Urinary bladder (tissue), 4 donors: Measurements from ENCODE around the gene SRPK2. TPM values are rescaled to one million over a fixed set of nuclear protein-coding genes. Genes with fewer than 3 reads are reported as not detected.

Experiments
- DNase-seq: peaks from one replicate; pipeline ENCODE4 v3.0.0-alpha.2; 2015; ENCODE audit errors: extremely low spot score
- H3K27ac ChIP-seq: one replicate; pipeline ENCODE4 v1.5.1; 2013; ENCODE audit warnings: low read depth, mild to moderate bottlenecking, moderate library complexity
- H3K36me3 ChIP-seq: one replicate; pipeline ENCODE4 v1.6.1; 2013; ENCODE audit warnings: mild to moderate bottlenecking, moderate library complexity; ENCODE audit not compliant: insufficient read depth
- H3K4me1 ChIP-seq: one replicate; pipeline ENCODE4 v1.6.1; 2013; ENCODE audit warnings: mild to moderate bottlenecking, moderate library complexity; ENCODE audit not compliant: insufficient read depth
- H3K4me3 ChIP-seq: one replicate; pipeline ENCODE4 v1.5.1; 2013; ENCODE audit warnings: low read depth, low read length
- WGBS: extraction: QIAGEN DNeasy Blood & Tissue Kit; methylation state at CpG from one replicate; pipeline ENCODE4 v1.1.7; 2013; 5-methylcytosine and 5-hydroxymethylcytosine counted together
- polyA plus RNA-seq: library from polyadenylated mRNA; stranded (reverse); fragments of 200-250 nt; gene quantifications from one replicate; pipeline ENCODE4 v1.2.3, GENCODE V29; 2013
- total RNA-seq: library from RNA; depleted of rRNA; stranded (reverse); fragments of >200 nt; gene quantifications from one replicate; pipeline ENCODE4 v1.2.3, GENCODE V29; 2014
- donor health status: healthy with polysubstance abuse.
- donor health status: healthy.

Gene SRPK2
- total and polyA plus RNA-seq, 2 donors = 21.7 to 116 TPM

DNA sequence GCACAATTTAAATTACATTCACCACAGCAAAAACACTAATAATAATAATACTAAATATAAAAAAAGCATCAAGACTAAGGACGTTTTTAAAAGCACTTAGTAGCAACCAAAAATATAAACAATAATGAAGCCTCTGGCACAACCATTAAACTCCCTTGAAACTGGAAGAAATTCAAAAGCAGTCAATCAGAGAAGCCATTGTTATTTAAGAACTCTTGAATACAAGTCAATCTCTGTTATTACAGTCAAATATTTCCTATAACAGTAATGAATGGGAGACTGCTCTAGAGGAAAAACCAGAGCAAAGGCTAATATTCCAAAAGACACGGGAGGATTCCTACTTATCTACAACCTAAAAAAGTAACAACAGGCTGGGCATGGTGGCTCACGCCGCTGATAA lies 210.5 kb downstream of the SRPK2 start:
- no peaks in the 10 kb centered on the region for H3K36me3 ChIP-seq
- H3K4me3 ChIP-seq = no peak overlapping the region
- no peaks in the 10 kb centered on the region for H3K4me1 ChIP-seq
- DNase-seq = no peak
- 63% methylated on average over 4 of the region's 4 CpGs for WGBS
- H3K27ac ChIP-seq = no peak overlapping the region

DNA sequence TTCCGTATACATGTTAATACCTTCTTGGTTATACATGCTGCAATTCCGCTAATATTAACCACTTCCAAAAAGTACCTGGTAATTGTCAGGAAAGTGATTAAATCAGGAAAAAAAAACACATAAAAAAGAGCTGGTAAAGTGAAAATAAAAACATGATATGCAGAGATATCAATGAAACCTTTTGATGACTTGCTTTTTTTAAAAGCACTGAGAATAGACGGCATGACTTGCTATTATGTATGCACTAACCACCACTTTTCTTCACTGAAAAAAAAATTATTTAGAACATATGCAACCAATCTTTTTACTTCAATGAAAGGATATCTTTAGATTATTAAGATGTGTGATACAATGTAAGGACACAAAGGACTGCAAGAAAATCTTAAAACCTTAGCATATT lies 211.7 kb downstream of the SRPK2 start:
- 90% methylated on average over 3 of the region's 3 CpGs for WGBS

DNA sequence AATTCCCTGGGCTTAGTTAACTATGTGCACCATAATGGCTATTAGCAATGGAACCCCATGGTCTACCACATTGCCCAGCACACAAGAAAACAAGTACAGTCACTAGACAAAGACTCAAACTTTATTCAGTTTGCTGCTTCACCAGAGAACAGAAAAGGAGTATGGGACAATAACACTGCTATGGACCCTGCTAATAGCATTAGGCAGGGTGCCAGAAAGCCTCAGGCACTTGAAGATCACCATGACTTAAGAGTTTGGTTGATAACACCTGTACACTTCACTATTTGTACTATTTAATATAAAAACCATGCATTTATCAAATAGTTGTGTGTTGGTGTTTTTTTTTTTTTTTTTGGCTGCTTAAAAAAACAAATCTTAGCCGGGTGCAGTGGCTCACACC lies 215.1 kb downstream of the SRPK2 start:
- no peak overlapping the region for H3K27ac ChIP-seq
- H3K4me3 ChIP-seq = no peak overlapping the region
- no peaks in the 10 kb centered on the region for H3K36me3 ChIP-seq
- 91% methylated on average over 1 of the region's 1 CpG for WGBS
- H3K4me1 ChIP-seq = no peaks in the 10 kb centered on the region
- no peak for DNase-seq

More for the DNA sequence above, 211.7 kb downstream of the SRPK2 start:
- Histone ChIP-seq H3K4me3 (no peak overlapping the region), H3K4me1 (no peaks in the 10 kb centered on the region), H3K27ac (no peak overlapping the region), H3K36me3 (no peaks in the 10 kb centered on the region)
- DNase-seq = no peak

DNA sequence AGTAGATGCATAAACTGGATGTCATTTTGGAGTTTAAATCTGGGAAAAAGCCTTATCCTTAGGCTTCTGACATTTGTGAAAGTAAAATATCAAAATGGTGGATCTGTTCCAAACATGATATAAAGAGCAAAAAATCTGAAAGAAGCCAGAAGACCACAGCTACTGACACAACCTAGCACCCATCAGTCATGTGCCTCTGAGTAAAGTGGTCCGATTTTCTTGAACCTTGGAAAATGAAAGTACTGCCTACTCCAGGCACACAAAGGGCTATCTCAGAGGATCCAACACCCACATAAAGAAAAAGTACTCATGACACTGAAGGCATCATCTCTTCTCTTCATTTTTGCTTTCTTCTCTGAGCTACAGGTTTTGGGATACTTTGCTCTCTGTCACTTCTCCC lies 224.0 kb downstream of the SRPK2 start:
- WGBS = 93% methylated on average over 1 of the region's 1 CpG
- no peak for DNase-seq
- no peak overlapping the region for H3K27ac ChIP-seq
- no peaks in the 10 kb centered on the region for H3K4me1 ChIP-seq
- H3K36me3 ChIP-seq = peaks cover 2% of the 10 kb centered on the region
- H3K4me3 ChIP-seq = no peak overlapping the region

DNA sequence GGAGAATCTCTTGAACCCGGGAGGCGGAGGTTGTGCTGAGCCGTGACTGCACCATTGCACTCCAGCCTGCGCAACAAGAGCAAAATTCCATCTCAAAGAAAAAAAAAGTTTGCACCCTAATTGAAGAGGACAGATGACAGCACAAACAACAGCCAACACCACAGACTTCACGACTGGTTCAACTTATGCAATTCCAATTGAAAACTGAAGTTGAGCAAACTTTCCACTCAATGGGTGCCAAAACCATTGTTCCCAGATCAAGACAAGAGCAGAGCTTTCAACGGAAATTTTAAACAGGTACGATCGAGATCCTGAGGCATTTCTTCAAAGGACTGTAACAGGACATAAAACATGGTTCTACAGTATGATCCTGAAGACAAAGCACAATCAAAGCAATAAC lies 225.0 kb downstream of the SRPK2 start:
- Histone ChIP-seq H3K27ac (no peak overlapping the region), H3K36me3 (peaks cover 2% of the 10 kb centered on the region), H3K4me1 (no peaks in the 10 kb centered on the region), H3K4me3 (no peak overlapping the region)
- 95% methylated on average over 8 of the region's 8 CpGs for WGBS
- DNase-seq = no peak

DNA sequence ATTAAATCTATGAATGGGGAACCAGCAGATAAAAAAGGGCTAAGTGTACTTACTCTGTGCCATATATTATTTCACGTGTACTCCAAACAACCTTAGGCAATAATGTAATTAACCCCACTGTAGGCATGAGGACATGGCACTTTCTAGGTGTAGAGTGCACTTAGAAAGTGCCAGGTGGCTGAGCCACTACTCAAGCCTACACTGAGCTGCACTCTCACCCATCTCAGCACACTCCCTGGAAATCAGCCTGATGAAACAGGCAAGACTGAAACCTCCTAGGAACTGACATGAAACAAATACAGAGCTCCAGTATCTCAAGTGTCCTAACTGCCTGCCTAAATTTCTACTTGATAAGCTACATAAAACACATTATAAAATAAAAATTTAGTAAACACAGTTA lies 227.4 kb downstream of the SRPK2 start:
- DNase-seq = no peak
- no peaks in the 10 kb centered on the region for H3K4me1 ChIP-seq
- H3K27ac ChIP-seq = no peak overlapping the region
- no peak overlapping the region for H3K4me3 ChIP-seq
- H3K36me3 ChIP-seq = no peaks in the 10 kb centered on the region
- WGBS = 96% methylated on average over 1 of the region's 1 CpG

DNA sequence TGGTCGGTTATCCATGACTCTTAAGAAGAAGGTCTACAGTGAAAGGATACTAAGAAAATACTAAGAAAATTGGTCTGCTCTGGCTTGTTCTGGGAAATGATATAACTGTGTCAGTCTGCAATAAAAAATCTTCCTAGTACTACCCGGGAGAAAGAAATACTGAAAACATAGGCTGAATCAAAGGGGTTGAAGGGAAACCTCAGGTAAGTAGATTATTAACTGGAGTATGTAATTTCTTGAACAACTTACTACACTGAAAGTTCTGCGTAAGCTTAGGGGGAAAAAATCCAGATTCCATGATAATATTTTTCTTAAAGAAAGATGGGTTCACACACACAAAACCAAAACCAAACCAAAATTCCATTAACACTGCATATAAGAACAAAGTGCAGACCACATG lies 231.4 kb downstream of the SRPK2 start:
- Histone ChIP-seq H3K4me3 (no peak overlapping the region), H3K4me1 (no peaks in the 10 kb centered on the region), H3K27ac (no peak overlapping the region), H3K36me3 (no peaks in the 10 kb centered on the region)
- no peak for DNase-seq
- WGBS = 95% methylated on average over 3 of the region's 3 CpGs

DNA sequence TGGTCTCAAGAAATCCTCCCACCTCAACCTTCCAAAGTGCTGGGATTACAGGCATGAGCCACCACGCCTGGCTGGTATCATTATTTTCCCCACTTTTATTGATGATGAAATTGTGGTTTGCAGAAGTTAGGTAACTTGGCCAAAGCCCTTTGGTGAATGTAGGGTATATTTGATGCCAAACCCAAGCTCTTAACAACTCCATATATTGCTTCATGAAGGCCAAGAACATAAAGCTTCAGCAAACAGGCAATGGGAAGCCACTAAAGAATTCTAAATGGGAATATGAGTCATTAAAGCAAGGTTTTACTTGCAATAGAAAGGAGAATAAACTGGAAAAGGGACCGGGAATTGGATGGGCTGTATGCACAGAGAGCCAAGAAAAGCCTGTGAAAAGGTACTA lies 232.0 kb downstream of the SRPK2 start:
- no peak overlapping the region for H3K4me3 ChIP-seq
- H3K4me1 ChIP-seq = no peaks in the 10 kb centered on the region
- 95% methylated on average over 2 of the region's 2 CpGs for WGBS
- no peak for DNase-seq
- no peaks in the 10 kb centered on the region for H3K36me3 ChIP-seq
- no peak overlapping the region for H3K27ac ChIP-seq

DNA sequence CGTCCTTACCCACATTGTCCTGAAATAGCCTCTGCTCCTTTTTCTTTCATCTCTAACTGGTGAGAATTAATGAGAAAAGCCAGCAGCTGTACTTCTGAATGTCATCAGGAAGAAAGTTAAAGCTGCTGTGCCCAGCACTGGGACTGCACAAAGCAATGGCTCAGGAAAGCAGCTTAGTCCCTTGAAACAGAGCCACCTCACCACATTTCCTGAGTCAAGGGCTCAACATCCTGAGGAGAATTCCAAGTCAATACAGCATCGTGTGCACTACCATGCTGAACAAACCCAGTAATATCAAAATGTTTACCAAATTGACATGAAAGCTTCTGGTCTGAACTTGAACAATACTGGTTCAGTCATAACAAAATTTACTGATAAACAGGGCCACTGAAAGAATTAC lies 234.6 kb downstream of the SRPK2 start:
- no peak for DNase-seq
- no peaks in the 10 kb centered on the region for H3K4me1 ChIP-seq
- no peak overlapping the region for H3K4me3 ChIP-seq
- WGBS = 72% methylated on average over 2 of the region's 2 CpGs
- H3K36me3 ChIP-seq = no peaks in the 10 kb centered on the region
- H3K27ac ChIP-seq = no peak overlapping the region

DNA sequence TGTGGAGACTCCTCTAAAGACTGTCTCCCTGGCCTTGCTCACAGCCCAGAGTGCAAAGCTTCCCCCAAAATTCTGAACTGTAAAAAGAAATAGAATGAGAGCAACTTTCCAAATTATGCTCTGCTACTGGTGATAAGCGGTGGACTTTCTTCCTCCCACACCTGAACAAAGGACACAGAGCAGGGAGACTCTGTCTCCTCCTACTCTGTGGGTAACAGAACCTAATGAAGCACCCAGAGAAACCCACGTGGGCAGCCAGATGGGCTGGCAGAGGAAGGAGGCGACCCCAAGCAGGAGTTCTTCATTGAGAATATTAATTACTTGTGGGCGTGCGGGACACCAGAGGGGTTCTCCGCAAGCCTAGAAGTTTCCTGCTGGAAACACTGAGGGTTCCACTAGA lies 235.2 kb downstream of the SRPK2 start:
- Histone ChIP-seq H3K4me3 (no peak overlapping the region), H3K4me1 (no peaks in the 10 kb centered on the region), H3K27ac (no peak overlapping the region), H3K36me3 (no peaks in the 10 kb centered on the region)
- 93% methylated on average over 6 of the region's 6 CpGs for WGBS
- no peak for DNase-seq

DNA sequence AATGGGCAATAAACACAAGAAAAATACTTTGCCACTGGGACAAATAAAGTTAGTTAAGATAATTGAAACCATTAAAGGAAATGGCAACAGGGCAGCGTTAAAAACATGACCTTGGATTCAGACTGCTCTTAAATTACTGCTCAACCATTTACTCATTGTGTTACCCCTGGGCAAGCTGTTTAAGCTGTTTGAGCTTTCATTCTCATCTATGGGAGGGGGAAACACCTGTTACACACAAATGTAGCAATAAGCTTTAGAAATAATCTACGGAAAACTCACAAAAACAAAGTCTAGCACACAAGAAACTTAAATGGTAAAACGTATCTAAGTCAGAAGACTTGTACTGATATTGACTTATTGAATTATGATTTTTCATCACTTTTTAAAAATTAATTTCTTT lies 237.6 kb downstream of the SRPK2 start:
- no peaks in the 10 kb centered on the region for H3K4me1 ChIP-seq
- H3K27ac ChIP-seq = no peak overlapping the region
- H3K36me3 ChIP-seq = no peaks in the 10 kb centered on the region
- 86% methylated on average over 3 of the region's 3 CpGs for whole genome bisulfite sequencing
- DNase-seq = no peak
- no peak overlapping the region for H3K4me3 ChIP-seq

DNA sequence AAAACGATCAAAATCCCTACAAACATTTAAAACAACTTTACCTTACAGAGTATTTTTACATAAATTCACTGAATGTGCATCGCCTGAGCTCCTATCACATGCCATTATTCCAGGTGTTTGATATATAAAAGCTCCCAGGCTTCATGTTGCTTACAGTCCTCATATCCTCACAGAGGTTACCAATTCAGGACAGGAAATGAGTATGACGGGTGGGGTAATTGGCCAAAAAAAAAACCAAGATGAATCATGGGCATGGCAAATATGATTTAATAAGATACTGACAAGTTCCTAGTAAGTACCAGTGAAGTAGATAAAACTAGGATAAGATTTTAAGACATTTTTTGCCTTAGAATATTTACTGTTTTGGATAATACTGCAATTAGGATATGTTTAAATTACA lies 238.9 kb downstream of the SRPK2 start:
- Histone ChIP-seq H3K4me1 (no peaks in the 10 kb centered on the region), H3K36me3 (no peaks in the 10 kb centered on the region), H3K27ac (no peak overlapping the region), H3K4me3 (no peak overlapping the region)
- WGBS = 77% methylated on average over 3 of the region's 3 CpGs
- no peak for DNase-seq

DNA sequence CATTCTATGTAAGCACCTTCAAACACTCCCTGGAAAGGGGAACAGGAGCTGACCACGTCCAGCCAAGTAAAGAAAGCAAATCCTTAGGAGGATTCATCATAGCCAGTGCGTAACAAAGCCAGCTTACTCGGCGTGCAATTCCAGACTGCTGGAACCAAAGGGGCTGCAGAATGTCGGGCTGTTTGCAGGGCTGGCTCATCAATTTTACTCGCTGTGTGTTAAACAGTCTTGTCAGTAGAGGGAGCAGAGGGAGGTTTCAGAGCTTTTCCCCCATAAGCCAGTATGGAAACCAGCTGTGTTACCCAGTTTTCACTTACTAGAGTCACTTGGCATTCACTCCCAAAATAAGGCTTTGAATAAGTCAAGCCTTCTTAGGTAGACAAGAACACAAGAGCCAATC lies 247.7 kb downstream of the SRPK2 start:
- H3K27ac ChIP-seq = no peak overlapping the region
- H3K36me3 ChIP-seq = no peaks in the 10 kb centered on the region
- WGBS = 52% methylated on average over 6 of the region's 6 CpGs
- no peaks in the 10 kb centered on the region for H3K4me1 ChIP-seq
- no peak for DNase-seq
- H3K4me3 ChIP-seq = no peak overlapping the region

DNA sequence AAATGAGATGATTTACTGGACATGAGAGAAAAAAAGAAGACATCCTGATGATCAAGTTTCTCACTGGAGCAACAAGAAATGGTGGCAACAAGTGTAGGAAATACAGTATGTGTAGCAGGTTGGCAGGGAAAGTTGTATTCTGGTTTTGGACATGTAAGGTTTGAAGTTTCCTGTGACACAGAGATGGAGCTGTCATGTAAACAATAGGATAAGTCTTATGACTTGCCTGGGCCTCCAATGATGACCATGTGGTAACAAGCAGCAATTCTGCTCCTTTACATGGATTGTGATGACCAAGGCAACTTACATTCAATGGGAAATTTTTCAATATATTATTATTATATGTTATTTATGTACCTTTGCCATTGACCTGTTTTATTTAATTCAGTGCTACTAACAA lies 249.3 kb downstream of the SRPK2 start:
- Histone ChIP-seq H3K4me1 (no peaks in the 10 kb centered on the region), H3K27ac (no peak overlapping the region), H3K36me3 (no peaks in the 10 kb centered on the region), H3K4me3 (no peak overlapping the region)
- no peak for DNase-seq

DNA sequence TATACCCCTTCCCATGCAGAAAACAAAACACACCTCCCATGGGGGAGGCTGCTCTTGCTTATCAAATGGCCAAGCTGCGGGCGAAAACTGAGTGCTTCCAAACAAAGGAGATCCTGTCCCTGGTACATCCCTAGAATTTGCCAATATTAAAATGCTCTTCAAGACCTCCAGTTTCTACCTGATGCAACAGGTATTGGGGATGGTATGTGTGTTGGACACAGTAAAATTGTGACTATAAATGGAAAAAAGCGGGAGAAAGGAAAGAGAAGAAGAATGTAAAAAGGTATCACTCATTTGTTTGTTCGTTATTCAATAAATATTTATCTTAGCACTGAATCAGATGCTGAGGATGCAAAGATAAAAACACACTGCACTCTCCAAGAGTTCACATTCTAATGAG lies 250.8 kb downstream of the SRPK2 start:
- DNase-seq = no peak
- Histone ChIP-seq H3K27ac (no peak overlapping the region), H3K4me1 (no peaks in the 10 kb centered on the region), H3K4me3 (no peak overlapping the region), H3K36me3 (no peaks in the 10 kb centered on the region)
- 92% methylated on average over 4 of the region's 4 CpGs for WGBS
